Left ventricle myocardium inferior (tissue), 1 donor: Measurements from ENCODE around the gene MYBBP1A. TPM values are rescaled to one million over a fixed set of nuclear protein-coding genes. Genes with fewer than 3 reads are reported as not detected.

Source experiments
- DNase-seq: peaks from one replicate; pipeline ENCODE4 v3.0.0-alpha.2; 2020
- H3K27ac ChIP-seq: fragments of 200-600 bp; replicated peaks from 2 replicates; pipeline ENCODE4 v1.8.0; 2021
- H3K27me3 ChIP-seq: fragments of 200-600 bp; 2 replicates; pipeline ENCODE4 v1.8.0; 2021; ENCODE audit warnings: low read depth
- H3K36me3 ChIP-seq: fragments of 200-600 bp; 2 replicates; pipeline ENCODE4 v1.8.0; 2021
- H3K4me1 ChIP-seq: fragments of 200-600 bp; 2 replicates; pipeline ENCODE4 v1.8.0; 2021
- H3K4me3 ChIP-seq: fragments of 200-600 bp; 2 replicates; pipeline ENCODE4 v1.8.0; 2021; ENCODE audit warnings: mild to moderate bottlenecking, moderate library complexity
- H3K9me3 ChIP-seq: fragments of 200-600 bp; replicated peaks from 2 replicates; pipeline ENCODE4 v1.8.0; 2021
- CTCF ChIP-seq: fragments of 200-600 bp; IDR thresholded peaks from 2 replicates; pipeline ENCODE4 v1.8.0; 2021; ENCODE audit warnings: antibody characterized with exemption, mild to moderate bottlenecking, borderline replicate concordance
- intact Hi-C: fragments of 100-400 bp; cut with micrococcal nuclease; formaldehyde crosslinking; loops from one replicate; pipeline ENCODE4 v1.11.0; 2022
- total RNA-seq: library from RNA; stranded (reverse); fragmentation: NEBNext Ultra II Directional; extraction: Animal tissue kit (Norgen Biotek cat#: 25700); gene quantifications from one replicate; pipeline ENCODE4 v1.2.1, GENCODE V29; 2021
- donor health status: DM: no; HTN: yes; CAD: no; lungs with severe emphysema.

Gene MYBBP1A
- total RNA-seq, 1 donor from 2014 or later, result 21.3 TPM

DNA sequence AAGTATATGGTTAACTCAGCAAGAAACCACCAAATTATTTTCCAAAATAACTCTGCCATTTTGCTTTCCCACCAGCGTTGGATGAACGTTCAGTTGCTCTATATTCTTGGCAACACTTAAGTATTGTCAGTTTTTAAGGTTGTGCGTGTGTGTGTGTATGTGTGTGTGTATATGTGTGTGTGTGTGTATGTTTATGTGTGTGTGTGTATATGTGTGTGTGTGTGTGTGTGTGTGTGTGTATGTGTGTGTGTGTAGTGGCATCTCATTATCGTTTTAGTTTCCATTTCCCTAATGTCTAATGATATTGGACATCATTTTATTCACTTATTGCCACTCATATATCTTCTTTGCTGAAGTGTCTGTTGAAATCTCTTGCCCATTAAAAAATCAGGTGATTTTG lies 17.9 kb upstream of the MYBBP1A start:
- no peak for DNase-seq
- no peaks in the 10 kb centered on the region for H3K9me3 ChIP-seq
- peak overlapping the region; percentile 69 for H3K27ac ChIP-seq
- no peaks in the 10 kb centered on the region for H3K36me3 ChIP-seq
- intact Hi-C loops, result no loop called here
- H3K27me3 ChIP-seq, result peaks cover 6% of the 10 kb centered on the region
- TF ChIP-seq CTCF, result no peak
- no peak overlapping the region for H3K4me3 ChIP-seq
- H3K4me1 ChIP-seq, result peaks cover 23% of the 10 kb centered on the region

GRCh38 chr17:4572131-4572530 lies 16.9 kb upstream of the MYBBP1A start:
- DNase-seq, result no peak
- Histone ChIP-seq H3K27ac (no peak overlapping the region), H3K36me3 (no peaks in the 10 kb centered on the region), H3K4me3 (no peak overlapping the region), H3K27me3 (peaks cover 6% of the 10 kb centered on the region), H3K9me3 (no peaks in the 10 kb centered on the region), H3K4me1 (peaks cover 21% of the 10 kb centered on the region)
- no peak for TF ChIP-seq CTCF
- intact Hi-C loops, result no loop called here

DNA sequence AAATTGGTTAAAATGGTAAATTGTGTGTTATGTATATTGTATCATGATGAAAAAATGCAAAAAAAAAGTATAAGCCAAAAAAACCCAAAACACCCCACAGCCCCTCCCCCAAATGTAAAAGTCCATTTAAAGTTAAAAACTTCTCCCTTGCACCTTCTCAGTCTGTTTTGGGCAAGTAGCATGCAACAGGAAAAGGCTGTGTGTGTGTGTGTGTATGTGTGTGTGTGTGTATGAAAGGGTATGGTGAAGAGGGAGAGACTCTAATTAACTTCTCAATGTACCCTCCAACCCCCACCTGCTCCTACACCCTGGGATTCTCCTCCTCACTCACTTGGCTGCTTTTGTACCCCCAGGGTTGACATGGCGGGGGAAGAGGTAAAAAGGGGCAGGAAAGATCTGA lies 14.4 kb upstream of the MYBBP1A start:
- H3K4me3 ChIP-seq, result no peak overlapping the region

DNA sequence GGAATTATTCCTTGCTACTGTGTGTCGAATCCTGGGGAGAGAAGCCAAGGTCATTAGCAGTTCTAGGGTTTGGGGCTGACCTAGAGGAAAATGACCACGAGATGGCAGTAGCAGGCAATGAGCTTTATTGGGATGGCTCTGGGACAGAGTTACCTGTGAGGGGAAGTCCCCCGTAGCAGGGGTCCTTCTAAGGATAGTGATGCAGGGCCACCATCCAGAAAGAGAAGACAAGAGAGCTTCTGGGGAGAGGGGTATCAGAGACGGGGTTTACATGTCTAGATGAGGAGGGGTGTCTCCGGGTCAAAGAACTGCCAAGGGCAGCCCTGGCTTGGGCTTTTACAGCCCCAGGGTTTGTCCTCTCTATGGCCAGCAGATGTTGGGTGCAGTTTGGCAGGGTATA lies 11.6 kb upstream of the MYBBP1A start:
- no peaks in the 10 kb centered on the region for H3K36me3 ChIP-seq
- no peak for DNase-seq
- H3K4me1 ChIP-seq, result peaks cover 21% of the 10 kb centered on the region
- no peaks in the 10 kb centered on the region for H3K9me3 ChIP-seq
- H3K27ac ChIP-seq, result peak overlapping the region; percentile 24
- H3K4me3 ChIP-seq, result no peak overlapping the region
- intact Hi-C loops, result loop anchor here (5.0 kb wide), 1 partner anchor 61 kb away; no protein-coding TSS in a partner anchor
- H3K27me3 ChIP-seq, result peaks cover 6% of the 10 kb centered on the region
- TF ChIP-seq CTCF, result peak; percentile 85

More for the DNA sequence above, 14.4 kb upstream of the MYBBP1A start:
- H3K36me3 ChIP-seq, result no peaks in the 10 kb centered on the region
- H3K27me3 ChIP-seq, result peaks cover 6% of the 10 kb centered on the region
- DNase-seq, result no peak
- no peak overlapping the region for H3K27ac ChIP-seq
- H3K9me3 ChIP-seq, result no peaks in the 10 kb centered on the region
- intact Hi-C loops, result loop anchor here (5.0 kb wide), 1 partner anchor 58 kb away; no protein-coding TSS in a partner anchor
- no peak for TF ChIP-seq CTCF
- peaks cover 10% of the 10 kb centered on the region for H3K4me1 ChIP-seq

- intact Hi-C loops, result loop anchor here (5.0 kb wide), 1 partner anchor 62 kb away; no protein-coding TSS in a partner anchor
- DNase-seq, result peak; percentile 51
- H3K27me3 ChIP-seq, result no peaks in the 10 kb centered on the region
- peak; percentile 86 for TF ChIP-seq CTCF
- H3K36me3 ChIP-seq, result no peaks in the 10 kb centered on the region
- peak overlapping the region; percentile 43 for H3K27ac ChIP-seq
- no peaks in the 10 kb centered on the region for H3K9me3 ChIP-seq
- H3K4me1 ChIP-seq, result peaks cover 25% of the 10 kb centered on the region
- no peak overlapping the region for H3K4me3 ChIP-seq
Measured at GRCh38 chr17:4565209-4566141, 10.3 kb upstream of the MYBBP1A start.
